Activated CD8-positive, alpha-beta memory T cell treated with anti-CD3 and anti-CD28 coated beads, Interleukin-2, amount 10 ng/mL, durations not matched to agents 7 days and 5 days (primary cell): ENCODE results near the gene SPON1. TPM values are rescaled to one million over a fixed set of nuclear protein-coding genes. Genes with fewer than 3 reads are reported as not detected.
"Not testable (repeated sequence)": the region's sequence is repeated elsewhere in the genome, so short reads cannot be mapped to it uniquely, and the experiment has no call there.

ENCODE experiments used
- ATAC-seq: fragments of 150-1000 bp; cut with Tn5 transposase; one replicate; pipeline ENCODE4 v1.10.0; 2021; ENCODE audit warnings: moderate library complexity
- CTCF ChIA-PET: fragments of 350-600 bp; sonication (Branson Sonifier 250); formaldehyde crosslinking; loops from one replicate; lab custom pipeline; 2021; ENCODE audit warnings: antibody characterized with exemption; lab: Charles Lee
- DNase-seq: peaks from one replicate; pipeline ENCODE4 v3.0.0-alpha.2; 2020
- H3K27ac Mint-ChIP-seq: one replicate; pipeline ENCODE4 v1.8.0; 2021; ENCODE audit warnings: mild to moderate bottlenecking, mixed read lengths
- H3K27me3 Mint-ChIP-seq: one replicate; pipeline ENCODE4 v1.8.0; 2021; ENCODE audit warnings: mixed read lengths
- H3K36me3 Mint-ChIP-seq: one replicate; pipeline ENCODE4 v1.8.0; 2021; ENCODE audit warnings: mild to moderate bottlenecking, mixed read lengths
- H3K4me1 Mint-ChIP-seq: one replicate; pipeline ENCODE4 v1.8.0; 2021; ENCODE audit warnings: mixed read lengths
- H3K4me3 Mint-ChIP-seq: one replicate; pipeline ENCODE4 v1.8.0; 2021; ENCODE audit warnings: mild to moderate bottlenecking, moderate library complexity, mixed read lengths
- H3K9me3 Mint-ChIP-seq: one replicate; pipeline ENCODE4 v1.8.0; 2022; ENCODE audit warnings: low read depth, mixed read lengths
- total RNA-seq, 2 experiments: library from RNA; stranded (reverse); gene quantifications; one replicate each; pipeline ENCODE4 v1.2.3, GENCODE V29; 2021

SPON1 gene
- total RNA-seq, 2 experiments from 2014 or later, result not detected

- Mint-ChIP-seq H3K4me3 (no peak overlapping the region), H3K9me3 (no peaks in the 10 kb centered on the region), H3K27me3 (peaks cover 61% of the 10 kb centered on the region), H3K27ac (no peak overlapping the region), H3K4me1 (peaks cover 38% of the 10 kb centered on the region), H3K36me3 (no peaks in the 10 kb centered on the region)
- ATAC-seq (no peak), DNase-seq (no peak)
- CTCF ChIA-PET, result no interaction called here
Measured at GRCh38 chr11:13966486-13966885, 4.0 kb downstream of the SPON1 start.

DNA sequence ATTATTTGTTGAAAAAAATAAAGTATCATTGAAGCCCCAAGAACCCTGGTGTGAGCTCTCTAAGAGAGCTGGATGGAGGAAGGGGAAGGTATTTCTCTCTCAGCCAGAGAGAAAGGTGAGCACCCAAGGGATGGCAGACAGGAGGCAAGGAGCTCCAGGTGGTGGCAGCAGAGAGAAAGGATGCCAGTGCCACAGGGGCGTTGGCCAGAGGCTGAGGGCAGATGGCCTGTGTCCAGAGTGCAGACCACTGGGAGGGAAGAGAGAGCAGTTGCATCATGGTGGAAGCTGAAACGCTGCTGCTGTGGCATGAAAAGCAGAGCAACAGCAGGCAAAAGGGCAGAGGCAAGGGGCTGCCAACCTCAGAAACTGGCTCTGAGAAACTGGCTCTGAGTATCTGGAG, 8.5 kb downstream of the SPON1 start:
- Mint-ChIP-seq H3K27me3 (peaks cover 25% of the 10 kb centered on the region), H3K4me1 (peaks cover 44% of the 10 kb centered on the region), H3K9me3 (no peaks in the 10 kb centered on the region), H3K27ac (no peak overlapping the region), H3K36me3 (no peaks in the 10 kb centered on the region), H3K4me3 (no peak overlapping the region)
- CTCF ChIA-PET, result interaction anchor here (0.9 to 3.2 kb wide), 7 partner anchors 10 to 282 kb away, joined by 3 to 20 read pairs (median 4); no protein-coding TSS in a partner anchor
- DNase-seq (no peak), ATAC-seq (peak; percentile 27)

- DNase-seq (no peak), ATAC-seq (peak; percentile 23)
- H3K4me1 Mint-ChIP-seq, result peaks cover 44% of the 10 kb centered on the region
- no peaks in the 10 kb centered on the region for H3K36me3 Mint-ChIP-seq
- no peak overlapping the region for H3K4me3 Mint-ChIP-seq
- H3K27me3 Mint-ChIP-seq, result peaks cover 12% of the 10 kb centered on the region
- peak overlapping the region; percentile 37 for H3K27ac Mint-ChIP-seq
- no peaks in the 10 kb centered on the region for H3K9me3 Mint-ChIP-seq
- CTCF ChIA-PET, result interaction anchor here (0.8 to 2.3 kb wide), 4 partner anchors 16 to 278 kb away, joined by 3 to 9 read pairs (median 3); no protein-coding TSS in a partner anchor
Measured at GRCh38 chr11:13972043-13972910, 9.8 kb downstream of the SPON1 start.

- peak overlapping the region; percentile 41 for H3K27ac Mint-ChIP-seq
- H3K4me1 Mint-ChIP-seq, result peaks cover 44% of the 10 kb centered on the region
- no peaks in the 10 kb centered on the region for H3K36me3 Mint-ChIP-seq
- CTCF ChIA-PET, result interaction anchor here (1.1 to 2.3 kb wide), 2 partner anchors 16 to 277 kb away, joined by 3 to 9 read pairs; no protein-coding TSS in a partner anchor
- peaks cover 5% of the 10 kb centered on the region for H3K27me3 Mint-ChIP-seq
- no peaks in the 10 kb centered on the region for H3K9me3 Mint-ChIP-seq
- ATAC-seq (no peak), DNase-seq (no peak)
- H3K4me3 Mint-ChIP-seq, result no peak overlapping the region
Measured at GRCh38 chr11:13972944-13973343, 10.4 kb downstream of the SPON1 start.

- DNase-seq, result no peak
- no peaks in the 10 kb centered on the region for H3K36me3 Mint-ChIP-seq
- H3K9me3 Mint-ChIP-seq, result no peaks in the 10 kb centered on the region
- peaks cover 33% of the 10 kb centered on the region for H3K4me1 Mint-ChIP-seq
- no peak overlapping the region for H3K27ac Mint-ChIP-seq
- no peak for ATAC-seq
- CTCF ChIA-PET, result no interaction called here
- H3K4me3 Mint-ChIP-seq, result no peak overlapping the region
- H3K27me3 Mint-ChIP-seq, result peaks cover 2% of the 10 kb centered on the region
Measured at GRCh38 chr11:13974631-13975030, 12.1 kb downstream of the SPON1 start.

- Mint-ChIP-seq H3K27ac (no peak overlapping the region), H3K9me3 (no peaks in the 10 kb centered on the region), H3K27me3 (no peaks in the 10 kb centered on the region), H3K4me1 (no peaks in the 10 kb centered on the region), H3K4me3 (no peak overlapping the region), H3K36me3 (no peaks in the 10 kb centered on the region)
- ATAC-seq (no peak), DNase-seq (no peak)
- CTCF ChIA-PET, result interaction anchor here (1.5 kb wide), 1 partner anchor 166 kb away, joined by 4 read pairs; no protein-coding TSS in a partner anchor
Measured at GRCh38 chr11:13983081-13983751, 20.7 kb downstream of the SPON1 start.

DNA sequence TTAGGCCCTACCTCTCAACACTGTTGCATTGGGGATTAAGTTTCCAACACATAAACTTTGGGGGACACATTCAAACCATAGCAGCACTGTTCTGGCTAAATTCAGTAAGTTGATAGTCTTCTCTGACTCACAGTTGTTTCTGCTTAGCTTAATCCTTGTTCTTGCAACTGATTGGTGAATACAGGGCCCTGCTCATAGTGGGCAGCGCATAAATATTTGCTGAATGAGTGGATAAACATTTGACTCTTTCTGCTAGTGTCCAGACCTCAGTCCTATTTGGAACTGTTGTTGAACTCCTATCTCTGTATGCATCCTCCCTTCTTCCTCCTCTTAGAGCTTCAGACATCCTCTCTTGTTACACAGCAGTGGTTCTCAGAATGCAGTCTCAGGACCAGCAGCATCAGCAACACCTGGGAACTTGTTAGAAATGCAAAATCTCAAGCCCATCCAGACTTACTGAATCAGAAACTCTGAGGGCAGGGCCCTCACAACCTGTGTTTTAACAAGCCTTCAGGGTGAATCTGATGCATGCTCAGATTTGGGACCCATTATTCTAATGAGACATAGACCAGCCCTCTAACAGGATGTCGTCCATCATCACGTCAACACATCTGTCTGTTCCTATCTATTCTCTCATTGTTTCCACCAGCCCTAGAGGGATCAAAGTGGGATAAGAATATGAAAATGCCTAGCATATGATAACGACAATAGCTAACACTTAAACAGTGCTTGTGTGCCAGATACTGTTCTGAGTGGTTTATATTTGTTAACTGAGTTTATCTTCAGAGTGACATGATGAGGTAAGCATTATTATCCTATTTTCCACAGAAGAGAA, 22.3 kb downstream of the SPON1 start:
- ATAC-seq, result no peak
- no peak for DNase-seq
- no peaks in the 10 kb centered on the region for H3K36me3 Mint-ChIP-seq
- CTCF ChIA-PET, result interaction anchor here (1.5 kb wide), 1 partner anchor 164 kb away, joined by 4 read pairs; no protein-coding TSS in a partner anchor
- H3K4me3 Mint-ChIP-seq, result no peak overlapping the region
- no peaks in the 10 kb centered on the region for H3K4me1 Mint-ChIP-seq
- no peaks in the 10 kb centered on the region for H3K9me3 Mint-ChIP-seq
- H3K27me3 Mint-ChIP-seq, result peaks cover 7% of the 10 kb centered on the region
- H3K27ac Mint-ChIP-seq, result no peak overlapping the region

DNA sequence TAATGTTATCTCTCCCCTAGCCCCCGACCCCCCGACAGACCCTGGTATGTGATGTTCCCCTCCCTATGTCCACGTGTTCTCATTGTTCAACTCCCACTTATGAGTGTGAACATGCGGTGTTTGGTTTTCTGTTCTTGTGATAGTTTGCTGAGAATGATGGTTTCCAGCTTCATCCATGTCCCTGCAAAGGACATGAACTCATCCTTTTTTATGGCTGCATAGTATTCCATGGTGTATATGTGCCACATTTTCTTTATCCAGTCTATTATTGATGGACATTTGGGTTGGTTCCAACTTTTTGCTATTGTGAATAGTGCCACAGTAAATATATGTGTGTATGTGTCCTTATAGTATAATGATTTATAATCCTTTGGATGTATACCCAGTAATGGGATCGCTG, 24.2 kb downstream of the SPON1 start:
- ATAC-seq, CTCF ChIA-PET, H3K27me3 Mint-ChIP-seq, H3K4me1 Mint-ChIP-seq, H3K9me3 Mint-ChIP-seq, H3K27ac Mint-ChIP-seq, H3K4me3 Mint-ChIP-seq, H3K36me3 Mint-ChIP-seq, DNase-seq: not testable (repeated sequence)

GRCh38 chr11:13992158-13992856, 29.8 kb downstream of the SPON1 start:
- H3K27me3 Mint-ChIP-seq, H3K36me3 Mint-ChIP-seq, H3K4me1 Mint-ChIP-seq, H3K4me3 Mint-ChIP-seq, DNase-seq, ATAC-seq, H3K9me3 Mint-ChIP-seq, CTCF ChIA-PET, H3K27ac Mint-ChIP-seq: not testable (repeated sequence)

DNA sequence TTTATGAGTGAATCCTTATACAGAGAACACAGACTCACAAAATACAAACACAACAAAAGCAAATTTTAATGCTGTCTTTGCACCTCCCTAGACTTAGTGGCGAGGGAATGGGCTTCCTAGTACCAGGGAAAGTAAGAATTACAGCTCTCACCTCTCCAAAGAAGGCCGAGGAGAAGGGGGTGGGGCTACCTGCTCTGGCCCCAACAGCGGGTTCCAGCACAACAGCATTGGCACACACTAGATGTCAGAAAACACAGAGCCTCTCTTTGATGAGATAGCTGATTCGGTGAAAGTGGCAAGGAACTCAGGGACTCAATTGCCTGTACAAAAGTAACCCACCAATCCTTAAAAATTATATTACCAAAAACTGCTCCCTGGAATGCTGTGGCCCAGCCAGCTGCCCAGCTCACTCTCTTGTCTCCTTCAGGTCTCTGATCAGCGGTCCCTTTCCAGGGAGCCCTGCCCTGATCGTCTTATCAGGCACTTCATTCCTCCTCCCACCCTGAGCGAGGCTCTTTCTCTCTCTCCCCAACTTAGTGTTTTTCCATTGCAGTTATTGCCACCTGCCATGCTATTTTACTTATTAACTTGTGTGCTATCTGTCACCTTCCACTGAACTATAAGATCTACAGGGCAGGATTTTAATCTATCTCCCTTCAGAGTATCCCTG, 30.7 kb downstream of the SPON1 start:
- DNase-seq (no peak), ATAC-seq (no peak)
- Mint-ChIP-seq H3K27me3 (peaks cover 9% of the 10 kb centered on the region), H3K36me3 (no peaks in the 10 kb centered on the region), H3K4me1 (no peaks in the 10 kb centered on the region), H3K27ac (no peak overlapping the region), H3K9me3 (no peaks in the 10 kb centered on the region), H3K4me3 (no peak overlapping the region)
- CTCF ChIA-PET, result no interaction called here

DNA sequence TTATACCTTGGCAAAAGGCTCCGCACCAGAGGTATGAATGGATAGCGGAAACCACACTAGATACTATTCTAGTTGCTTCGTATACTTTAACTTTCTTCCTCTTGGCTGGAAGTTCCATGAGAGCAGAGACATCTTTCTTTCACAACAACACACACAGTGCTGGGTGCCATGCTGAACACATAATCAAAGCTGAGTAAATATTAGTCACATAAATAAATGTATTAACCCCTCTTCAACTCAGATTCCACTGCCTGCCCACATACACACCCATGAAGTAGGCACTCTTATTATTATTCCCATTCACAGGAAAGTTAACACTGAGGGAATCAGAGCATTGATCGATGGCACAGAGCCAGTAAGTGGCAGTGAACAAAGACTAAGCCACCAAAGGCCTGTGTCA, 35.4 kb downstream of the SPON1 start:
- H3K36me3 Mint-ChIP-seq, result no peaks in the 10 kb centered on the region
- peaks cover 3% of the 10 kb centered on the region for H3K9me3 Mint-ChIP-seq
- H3K27me3 Mint-ChIP-seq, result peaks cover under 1% of the 10 kb centered on the region
- ATAC-seq, result no peak
- H3K4me1 Mint-ChIP-seq, result no peaks in the 10 kb centered on the region
- no peak overlapping the region for H3K27ac Mint-ChIP-seq
- no peak overlapping the region for H3K4me3 Mint-ChIP-seq
- DNase-seq, result no peak
- CTCF ChIA-PET, result no interaction called here

- no peak for ATAC-seq
- Mint-ChIP-seq H3K4me1 (no peaks in the 10 kb centered on the region), H3K27me3 (peaks cover 3% of the 10 kb centered on the region), H3K9me3 (peaks cover 5% of the 10 kb centered on the region), H3K4me3 (no peak overlapping the region), H3K36me3 (no peaks in the 10 kb centered on the region), H3K27ac (no peak overlapping the region)
- CTCF ChIA-PET, result no interaction called here
- DNase-seq, result no peak
Measured at GRCh38 chr11:13999704-14000103, 37.2 kb downstream of the SPON1 start.
